ENCODE measurements around the gene CLK3. TPM values are rescaled to one million over a fixed set of nuclear protein-coding genes. Genes with fewer than 3 reads are reported as not detected.
"Not testable (repeated sequence)": the region's sequence is repeated elsewhere in the genome, so short reads cannot be mapped to it uniquely, and the experiment has no call there.

The CLK3 gene
- total RNA-seq, 2 experiments from 2014 or later = 118 to 124 TPM

GRCh38 chr15:74625693-74626092, 10.1 kb downstream of the CLK3 start:
- Mint-ChIP-seq H3K27ac (no peak overlapping the region), H3K27me3 (no peaks in the 10 kb centered on the region), H3K4me1 (ENCODE audit: low read depth) (peaks cover 10% of the 10 kb centered on the region), H3K9me3 (no peaks in the 10 kb centered on the region), H3K4me3 (no peak overlapping the region), H3K36me3 (peaks cover 64% of the 10 kb centered on the region)
- CTCF ChIA-PET = interaction anchor here (1.0 to 15.5 kb wide), 2 partner anchors 8 to 145 kb away, joined by 3 to 214 read pairs; no protein-coding TSS in a partner anchor
- POLR2A ChIA-PET = no interaction called here
- intact Hi-C loops (cut with micrococcal nuclease) = no loop called here
- DNase-seq = no peak

- H3K9me3 Mint-ChIP-seq = no peaks in the 10 kb centered on the region
- POLR2A ChIA-PET = interaction anchor here (1.1 kb wide), 1 partner anchor 11 kb away, joined by 3 read pairs; the partner anchor contains the start of gene CLK3
- no peak overlapping the region for H3K27ac Mint-ChIP-seq
- no peaks in the 10 kb centered on the region for H3K27me3 Mint-ChIP-seq
- peaks cover 3% of the 10 kb centered on the region for H3K4me1 Mint-ChIP-seq (ENCODE audit: low read depth)
- peaks cover 59% of the 10 kb centered on the region for H3K36me3 Mint-ChIP-seq
- CTCF ChIA-PET = interaction anchor here (1.0 to 15.5 kb wide), 3 partner anchors 7 to 144 kb away, joined by 3 to 214 read pairs (median 3); no protein-coding TSS in a partner anchor
- no peak for DNase-seq
- intact Hi-C loops (cut with micrococcal nuclease) = no loop called here
- no peak overlapping the region for H3K4me3 Mint-ChIP-seq
Measured at GRCh38 chr15:74626336-74626735, 10.7 kb downstream of the CLK3 start.

- Mint-ChIP-seq H3K9me3 (no peaks in the 10 kb centered on the region), H3K4me3 (no peak overlapping the region), H3K27ac (no peak overlapping the region), H3K36me3 (peaks cover 53% of the 10 kb centered on the region), H3K27me3 (no peaks in the 10 kb centered on the region), H3K4me1 (ENCODE audit: low read depth) (no peaks in the 10 kb centered on the region)
- POLR2A ChIA-PET = interaction anchor here (1.1 kb wide), 1 partner anchor 11 kb away, joined by 3 read pairs; the partner anchor contains the start of gene CLK3
- intact Hi-C loops (cut with micrococcal nuclease) = no loop called here
- CTCF ChIA-PET = interaction anchor here (1.0 to 1.3 kb wide), 2 partner anchors 10 to 144 kb away, joined by 3 read pairs; no protein-coding TSS in a partner anchor
- no peak for DNase-seq
Measured at GRCh38 chr15:74626752-74627692, 11.4 kb downstream of the CLK3 start.

GRCh38 chr15:74627766-74628165, 12.1 kb downstream of the CLK3 start:
- Mint-ChIP-seq H3K27ac (no peak overlapping the region), H3K4me1 (ENCODE audit: low read depth) (no peaks in the 10 kb centered on the region), H3K27me3 (no peaks in the 10 kb centered on the region), H3K9me3 (no peaks in the 10 kb centered on the region), H3K4me3 (no peak overlapping the region), H3K36me3 (peaks cover 46% of the 10 kb centered on the region)
- intact Hi-C loops (cut with micrococcal nuclease) = no loop called here
- POLR2A ChIA-PET = no interaction called here
- CTCF ChIA-PET = interaction anchor here (1.1 kb wide), 2 partner anchors 134 to 141 kb away, joined by 4 read pairs; no protein-coding TSS in a partner anchor
- DNase-seq = no peak

- intact Hi-C loops (cut with micrococcal nuclease) = no loop called here
- no peaks in the 10 kb centered on the region for H3K4me1 Mint-ChIP-seq (ENCODE audit: low read depth)
- peaks cover 45% of the 10 kb centered on the region for H3K36me3 Mint-ChIP-seq
- ChIA-PET POLR2A (no interaction called here), CTCF (interaction anchor here (0.8 to 1.1 kb wide), 4 partner anchors 134 to 246 kb away, joined by 3 to 4 read pairs (median 4); no protein-coding TSS in a partner anchor)
- no peaks in the 10 kb centered on the region for H3K9me3 Mint-ChIP-seq
- H3K27ac Mint-ChIP-seq = no peak overlapping the region
- DNase-seq = no peak
- no peak overlapping the region for H3K4me3 Mint-ChIP-seq
- H3K27me3 Mint-ChIP-seq = no peaks in the 10 kb centered on the region
Measured at GRCh38 chr15:74628199-74628598, 12.6 kb downstream of the CLK3 start.

- DNase-seq = no peak
- Mint-ChIP-seq H3K36me3 (peaks cover 41% of the 10 kb centered on the region), H3K4me1 (ENCODE audit: low read depth) (no peaks in the 10 kb centered on the region), H3K4me3 (no peak overlapping the region), H3K9me3 (no peaks in the 10 kb centered on the region), H3K27me3 (no peaks in the 10 kb centered on the region), H3K27ac (no peak overlapping the region)
- intact Hi-C loops (cut with micrococcal nuclease) = no loop called here
- POLR2A ChIA-PET = no interaction called here
- CTCF ChIA-PET = interaction anchor here (0.8 to 8.5 kb wide), 5 partner anchors 11 to 247 kb away, joined by 3 to 214 read pairs (median 4); partner anchors contain the start of gene CLK3
Measured at GRCh38 chr15:74628949-74629348, 13.3 kb downstream of the CLK3 start.

- H3K4me3 Mint-ChIP-seq; DNase-seq; H3K27ac Mint-ChIP-seq; H3K27me3 Mint-ChIP-seq; H3K4me1 Mint-ChIP-seq (ENCODE audit: low read depth); H3K9me3 Mint-ChIP-seq; POLR2A ChIA-PET: not testable (repeated sequence)
- CTCF ChIA-PET = interaction anchor here (1.5 to 13.7 kb wide), 3 partner anchors 11 to 170 kb away, joined by 4 to 434 read pairs (median 214); partner anchors contain the start of gene CLK3
- peaks cover 34% of the 10 kb centered on the region for H3K36me3 Mint-ChIP-seq
- intact Hi-C loops (cut with micrococcal nuclease) = loop anchor here (5.0 kb wide), 1 partner anchor 323 kb away; no protein-coding TSS in a partner anchor
Measured at GRCh38 chr15:74629696-74630095, 14.1 kb downstream of the CLK3 start.

GRCh38 chr15:74630284-74631086, 14.8 kb downstream of the CLK3 start:
- peaks cover 32% of the 10 kb centered on the region for H3K36me3 Mint-ChIP-seq
- H3K27ac Mint-ChIP-seq = no peak overlapping the region
- no peaks in the 10 kb centered on the region for H3K9me3 Mint-ChIP-seq
- CTCF ChIA-PET = interaction anchor here (1.5 to 13.7 kb wide), 7 partner anchors 12 to 271 kb away, joined by 4 to 434 read pairs (median 11); partner anchors contain the start of gene CLK3
- DNase-seq = no peak
- no peak overlapping the region for H3K4me3 Mint-ChIP-seq
- H3K27me3 Mint-ChIP-seq = no peaks in the 10 kb centered on the region
- H3K4me1 Mint-ChIP-seq (ENCODE audit: low read depth) = no peaks in the 10 kb centered on the region
- intact Hi-C loops (cut with micrococcal nuclease) = loop anchor here (5.0 kb wide), 1 partner anchor 322 kb away; no protein-coding TSS in a partner anchor
- POLR2A ChIA-PET = interaction anchor here (1.3 kb wide), 1 partner anchor 7 kb away, joined by 3 read pairs; no protein-coding TSS in a partner anchor

GRCh38 chr15:74631087-74631385, 15.4 kb downstream of the CLK3 start:
- no peak overlapping the region for H3K27ac Mint-ChIP-seq

GRCh38 chr15:74631408-74631807, 15.8 kb downstream of the CLK3 start:
- POLR2A ChIA-PET = interaction anchor here (1.1 to 1.3 kb wide), 2 partner anchors 8 to 14 kb away, joined by 3 to 6 read pairs; no protein-coding TSS in a partner anchor

More at GRCh38 chr15:74631087-74631385, 15.4 kb downstream of the CLK3 start:
- Mint-ChIP-seq H3K4me3 (no peak overlapping the region), H3K4me1 (ENCODE audit: low read depth) (no peaks in the 10 kb centered on the region), H3K9me3 (no peaks in the 10 kb centered on the region), H3K36me3 (peaks cover 27% of the 10 kb centered on the region), H3K27me3 (no peaks in the 10 kb centered on the region)
- intact Hi-C loops (cut with micrococcal nuclease) = loop anchor here (5.0 kb wide), 1 partner anchor 321 kb away; no protein-coding TSS in a partner anchor
- ChIA-PET POLR2A (interaction anchor here (1.3 kb wide), 1 partner anchor 8 kb away, joined by 3 read pairs; no protein-coding TSS in a partner anchor), CTCF (interaction anchor here (1.3 to 13.7 kb wide), 12 partner anchors 10 to 271 kb away, joined by 3 to 434 read pairs (median 8); partner anchors contain the start of gene CLK3)
- no peak for DNase-seq

GRCh38 chr15:74631935-74632560, 16.4 kb downstream of the CLK3 start:
- Mint-ChIP-seq H3K27me3 (no peaks in the 10 kb centered on the region), H3K27ac (no peak overlapping the region), H3K36me3 (peaks cover 22% of the 10 kb centered on the region), H3K9me3 (no peaks in the 10 kb centered on the region), H3K4me3 (no peak overlapping the region), H3K4me1 (ENCODE audit: low read depth) (no peaks in the 10 kb centered on the region)
- ChIA-PET POLR2A (interaction anchor here (1.1 to 1.3 kb wide), 2 partner anchors 9 to 15 kb away, joined by 3 to 6 read pairs; no protein-coding TSS in a partner anchor), CTCF (interaction anchor here (0.6 to 13.7 kb wide), 36 partner anchors 9 to 565 kb away, joined by 3 to 434 read pairs (median 4); partner anchors contain the start of genes CLK3, CYP1A1 and SCAMP5)
- DNase-seq = peak; percentile 72
- intact Hi-C loops (cut with micrococcal nuclease) = loop anchor here (1.0 to 5.0 kb wide), 2 partner anchors 259 to 320 kb away; no protein-coding TSS in a partner anchor

More at GRCh38 chr15:74631408-74631807, 15.8 kb downstream of the CLK3 start:
- no peaks in the 10 kb centered on the region for H3K27me3 Mint-ChIP-seq
- DNase-seq = no peak
- CTCF ChIA-PET = interaction anchor here (0.8 to 13.7 kb wide), 26 partner anchors 10 to 566 kb away, joined by 3 to 434 read pairs (median 4); partner anchors contain the start of genes CLK3, CYP1A1 and SCAMP5
- peaks cover 26% of the 10 kb centered on the region for H3K36me3 Mint-ChIP-seq
- no peaks in the 10 kb centered on the region for H3K9me3 Mint-ChIP-seq
- intact Hi-C loops (cut with micrococcal nuclease) = loop anchor here (5.0 kb wide), 1 partner anchor 321 kb away; no protein-coding TSS in a partner anchor
- no peaks in the 10 kb centered on the region for H3K4me1 Mint-ChIP-seq (ENCODE audit: low read depth)
- H3K27ac Mint-ChIP-seq = no peak overlapping the region
- H3K4me3 Mint-ChIP-seq = no peak overlapping the region

All from activated CD4-positive, alpha-beta memory T cell treated with anti-CD3 and anti-CD28 coated beads for 36 hours (primary cell).